ENCODE data around the gene MYO5B.

The MYO5B gene

GRCh38 chr18:50186385-50186784 lies 8.6 kb downstream of the MYO5B start:
- TF ChIP-seq ZFX (IDR thresholded peaks at IDR 0.05; ENCODE audit: borderline replicate concordance): no peak
- no peak for TF ChIP-seq CTCF (IDR thresholded peaks at IDR 0.05)
- H3K27ac ChIP-seq: no peak overlapping the region

GRCh38 chr18:50183556-50183955 lies 11.4 kb downstream of the MYO5B start:
- no peak overlapping the region for H3K27ac ChIP-seq
- no peak for TF ChIP-seq CTCF (IDR thresholded peaks at IDR 0.05)
- TF ChIP-seq ZFX (IDR thresholded peaks at IDR 0.05; ENCODE audit: borderline replicate concordance): no peak

- no peak for TF ChIP-seq CTCF (IDR thresholded peaks at IDR 0.05)
- no peak for TF ChIP-seq ZFX (IDR thresholded peaks at IDR 0.05; ENCODE audit: borderline replicate concordance)
- no peak overlapping the region for H3K27ac ChIP-seq
These were observed 12.4 kb downstream of the MYO5B start for GRCh38 chr18:50182511-50182910.

- TF ChIP-seq CTCF (IDR thresholded peaks at IDR 0.05): no peak
- TF ChIP-seq ZFX (IDR thresholded peaks at IDR 0.05; ENCODE audit: borderline replicate concordance): no peak
These were observed 13.4 kb downstream of the MYO5B start for GRCh38 chr18:50181590-50181989.

GRCh38 chr18:50179465-50179864 lies 15.5 kb downstream of the MYO5B start:
- H3K27ac ChIP-seq: no peak overlapping the region
- TF ChIP-seq ZFX (IDR thresholded peaks at IDR 0.05; ENCODE audit: borderline replicate concordance) (no peak), CTCF (IDR thresholded peaks at IDR 0.05) (no peak)

More at GRCh38 chr18:50181590-50181989, 13.4 kb downstream of the MYO5B start:
- no peak overlapping the region for H3K27ac ChIP-seq

GRCh38 chr18:50177294-50177992 lies 17.5 kb downstream of the MYO5B start:
- no peak overlapping the region for H3K27ac ChIP-seq
- no peak for TF ChIP-seq ZFX (IDR thresholded peaks at IDR 0.05; ENCODE audit: borderline replicate concordance)
- TF ChIP-seq CTCF (IDR thresholded peaks at IDR 0.05): no peak

- TF ChIP-seq CTCF (IDR thresholded peaks at IDR 0.05): no peak
- TF ChIP-seq ZFX (IDR thresholded peaks at IDR 0.05; ENCODE audit: borderline replicate concordance): no peak
These were observed 22.6 kb downstream of the MYO5B start for GRCh38 chr18:50172367-50172766.

More at GRCh38 chr18:50172367-50172766, 22.6 kb downstream of the MYO5B start:
- H3K27ac ChIP-seq: no peak overlapping the region

All from 22Rv1 (cell line).